Measurements from ENCODE around the gene DYNLL1. TPM values are rescaled to one million over a fixed set of nuclear protein-coding genes. Genes with fewer than 3 reads are reported as not detected.
A peak's percentile ranks its signal among the peaks of the same experiment; 100 is the strongest.

Gene DYNLL1
- total RNA-seq, 4 donors from 2014 or later = 179 to 271 (median 229) TPM

DNA sequence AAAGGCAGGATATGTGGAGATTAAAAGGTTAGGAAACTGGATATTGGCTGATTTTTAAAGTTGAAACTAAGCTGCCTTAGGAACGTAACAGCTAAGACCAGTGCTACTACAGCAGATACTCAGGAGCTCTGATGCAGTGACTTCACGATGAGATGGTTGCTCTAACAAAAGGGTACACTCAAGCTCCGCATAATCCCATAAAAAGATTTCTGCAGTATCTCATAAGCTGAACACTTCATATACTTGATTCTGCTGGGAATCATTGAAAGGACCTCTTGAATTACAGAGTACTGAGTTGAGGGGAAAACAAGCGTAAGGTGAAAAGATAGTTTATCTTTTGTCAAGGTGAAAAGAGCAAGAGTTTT, 41.9 kb downstream of the DYNLL1 start:
- Histone ChIP-seq H3K4me3 (peak overlapping the region; percentile 0 to 99), H3K9me3 (no peaks in the 10 kb centered on the region), H3K4me1 (peaks cover 13 to 75% (median 50%) of the 10 kb centered on the region in 3 donors), H3K36me3 (peaks cover 0 to 9% of the 10 kb centered on the region in 2 donors), H3K27ac (peak overlapping the region; percentile 85 to 99 (median 98)), H3K27me3 (no peaks in the 10 kb centered on the region)
- TF ChIP-seq POLR2AphosphoS5 (IDR thresholded peaks at IDR 0.05) = no peak
- no peak for TF ChIP-seq POLR2A (IDR thresholded peaks at IDR 0.05)
- no peak for TF ChIP-seq EP300 (IDR thresholded peaks at IDR 0.05)
- TF ChIP-seq, protein P1, sequence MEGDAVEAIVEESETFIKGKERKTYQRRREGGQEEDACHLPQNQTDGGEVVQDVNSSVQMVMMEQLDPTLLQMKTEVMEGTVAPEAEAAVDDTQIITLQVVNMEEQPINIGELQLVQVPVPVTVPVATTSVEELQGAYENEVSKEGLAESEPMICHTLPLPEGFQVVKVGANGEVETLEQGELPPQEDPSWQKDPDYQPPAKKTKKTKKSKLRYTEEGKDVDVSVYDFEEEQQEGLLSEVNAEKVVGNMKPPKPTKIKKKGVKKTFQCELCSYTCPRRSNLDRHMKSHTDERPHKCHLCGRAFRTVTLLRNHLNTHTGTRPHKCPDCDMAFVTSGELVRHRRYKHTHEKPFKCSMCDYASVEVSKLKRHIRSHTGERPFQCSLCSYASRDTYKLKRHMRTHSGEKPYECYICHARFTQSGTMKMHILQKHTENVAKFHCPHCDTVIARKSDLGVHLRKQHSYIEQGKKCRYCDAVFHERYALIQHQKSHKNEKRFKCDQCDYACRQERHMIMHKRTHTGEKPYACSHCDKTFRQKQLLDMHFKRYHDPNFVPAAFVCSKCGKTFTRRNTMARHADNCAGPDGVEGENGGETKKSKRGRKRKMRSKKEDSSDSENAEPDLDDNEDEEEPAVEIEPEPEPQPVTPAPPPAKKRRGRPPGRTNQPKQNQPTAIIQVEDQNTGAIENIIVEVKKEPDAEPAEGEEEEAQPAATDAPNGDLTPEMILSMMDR (IDR thresholded peaks at IDR 0.05) = no peak
- WGBS, 2 donors (ENCODE audit: low coverage in 1 of 2) = 16 to 26% methylated on average over 4 of the region's 4 CpGs
- ATAC-seq = no peak

DNA sequence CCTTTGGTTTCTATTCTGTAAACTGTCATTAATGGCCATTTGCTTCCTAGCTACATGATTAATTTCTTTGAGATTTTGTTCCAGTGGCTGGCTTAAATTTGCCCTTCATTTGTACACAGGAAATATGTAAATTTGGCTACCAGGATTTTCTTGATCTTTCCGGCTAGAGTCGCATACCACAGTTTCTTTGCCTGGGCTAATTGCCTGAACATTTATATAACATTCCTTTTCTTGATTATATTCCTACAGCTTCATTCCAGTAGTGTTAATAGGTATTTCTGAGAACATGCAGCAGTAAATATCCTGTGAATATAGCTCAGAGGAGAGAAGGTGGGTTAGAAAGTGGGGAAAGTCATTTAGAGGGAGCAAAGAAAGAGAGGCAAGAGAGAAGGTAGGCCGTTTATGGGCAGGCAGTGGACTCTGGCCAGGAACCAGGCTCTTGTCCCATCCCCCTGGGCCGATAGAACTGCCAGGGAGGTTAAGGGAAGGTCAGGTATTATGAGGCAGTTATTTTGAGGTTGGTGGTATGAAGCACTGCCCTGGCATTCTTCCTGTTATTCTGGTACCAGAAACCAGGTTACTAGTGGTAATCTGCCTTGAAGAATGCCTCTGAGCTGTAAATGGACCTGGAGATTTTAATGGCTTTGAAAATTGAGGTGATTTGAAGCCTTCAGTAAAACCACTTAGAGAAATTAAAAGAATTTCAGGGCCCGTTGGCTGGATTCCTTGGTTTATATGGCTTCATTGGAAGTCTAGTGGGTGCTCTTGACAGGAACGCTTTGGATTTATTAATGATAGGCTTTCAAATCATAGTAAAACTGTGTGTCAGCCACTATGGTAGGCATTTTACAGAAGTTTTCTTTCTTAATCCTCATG, 42.6 kb downstream of the DYNLL1 start:
- ATAC-seq = peak; percentile 61
- H3K4me1 ChIP-seq = peaks cover 13 to 82% (median 54%) of the 10 kb centered on the region in 3 donors

DNA sequence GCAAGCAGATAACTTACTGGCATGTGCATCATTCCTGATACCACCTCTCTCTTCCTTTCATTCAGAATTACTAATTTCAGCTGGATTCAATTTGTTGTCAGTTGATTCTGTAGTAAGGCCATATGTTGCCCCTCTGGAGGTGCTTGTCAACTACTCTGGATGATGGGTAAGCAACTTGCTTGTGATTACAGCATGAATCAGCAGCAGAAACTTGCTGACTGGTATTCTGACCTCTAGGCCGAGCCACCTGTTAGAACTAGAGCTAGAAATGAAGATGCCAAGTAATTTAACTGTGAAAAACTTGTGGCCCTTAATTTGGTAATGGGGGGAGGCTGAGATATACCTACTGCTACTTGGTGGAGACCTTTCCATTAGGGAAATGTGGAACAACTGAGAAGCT, 43.4 kb downstream of the DYNLL1 start:
- Histone ChIP-seq H3K36me3 (peaks cover 0 to 9% of the 10 kb centered on the region in 2 donors), H3K4me3 (peak overlapping the region in 1 of 2 donors; percentile 99), H3K9me3 (no peaks in the 10 kb centered on the region), H3K4me1 (peaks cover 13 to 90% (median 61%) of the 10 kb centered on the region in 3 donors), H3K27ac (peak overlapping the region; percentile 85 to 99 (median 98)), H3K27me3 (no peaks in the 10 kb centered on the region)
- 20% methylated on average over 1 of the region's 1 CpG; no CpG with 5 or more reads in 1 of the 2 donors for WGBS, 2 donors (ENCODE audit: low coverage in 1 of 2)
- TF ChIP-seq EP300 (IDR thresholded peaks at IDR 0.05) = no peak
- TF ChIP-seq, protein P1 (IDR thresholded peaks at IDR 0.05) = no peak
- TF ChIP-seq POLR2AphosphoS5 (IDR thresholded peaks at IDR 0.05) = peak; percentile 2
- TF ChIP-seq POLR2A (IDR thresholded peaks at IDR 0.05) = no peak
- ATAC-seq = no peak

More for the DNA sequence above, 42.6 kb downstream of the DYNLL1 start:
- Histone ChIP-seq H3K9me3 (no peaks in the 10 kb centered on the region), H3K4me3 (peak overlapping the region; percentile 0 to 99), H3K27ac (peak overlapping the region; percentile 85 to 99 (median 98)), H3K36me3 (peaks cover 0 to 9% of the 10 kb centered on the region in 2 donors), H3K27me3 (no peaks in the 10 kb centered on the region)
- TF ChIP-seq, protein P1 (IDR thresholded peaks at IDR 0.05) = no peak
- TF ChIP-seq POLR2AphosphoS5 (IDR thresholded peaks at IDR 0.05) = peak; percentile 80
- 6 to 8% methylated on average over 6 of the region's 6 CpGs for WGBS, 2 donors (ENCODE audit: low coverage in 1 of 2)

DNA sequence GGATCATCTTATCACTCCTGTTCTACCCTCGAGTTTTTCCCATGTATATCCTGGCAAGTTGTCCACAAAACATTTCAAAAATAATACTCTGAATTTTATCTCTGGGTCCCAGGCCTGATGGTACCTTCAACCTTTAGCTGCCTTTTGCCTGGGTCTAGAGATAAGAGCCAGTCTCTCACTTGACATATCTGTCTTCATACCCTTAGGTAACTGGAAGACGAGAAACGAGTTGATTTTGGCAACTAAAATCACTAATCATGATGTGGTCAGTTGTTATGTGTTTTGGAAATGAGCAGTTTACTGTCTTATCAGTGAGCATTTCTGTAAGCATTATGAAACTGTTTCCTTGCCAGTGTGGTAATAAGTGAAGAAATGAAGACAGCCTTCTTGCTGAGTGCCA, 44.5 kb downstream of the DYNLL1 start:
- H3K4me3 ChIP-seq = no peak overlapping the region
- peak; percentile 47 for ATAC-seq
- peaks cover 13 to 100% (median 64%) of the 10 kb centered on the region in 3 donors for H3K4me1 ChIP-seq
- WGBS, 2 donors (ENCODE audit: low coverage in 1 of 2) = 0 to 18% methylated on average over 3 of the region's 3 CpGs
- H3K27me3 ChIP-seq = no peaks in the 10 kb centered on the region
- H3K36me3 ChIP-seq = peaks cover 0 to 9% of the 10 kb centered on the region in 2 donors
- no peak for TF ChIP-seq POLR2A (IDR thresholded peaks at IDR 0.05)
- peak; percentile 42 for TF ChIP-seq POLR2AphosphoS5 (IDR thresholded peaks at IDR 0.05)
- H3K9me3 ChIP-seq = no peaks in the 10 kb centered on the region
- H3K27ac ChIP-seq = peak overlapping the region; percentile 85 to 99 (median 98)

DNA sequence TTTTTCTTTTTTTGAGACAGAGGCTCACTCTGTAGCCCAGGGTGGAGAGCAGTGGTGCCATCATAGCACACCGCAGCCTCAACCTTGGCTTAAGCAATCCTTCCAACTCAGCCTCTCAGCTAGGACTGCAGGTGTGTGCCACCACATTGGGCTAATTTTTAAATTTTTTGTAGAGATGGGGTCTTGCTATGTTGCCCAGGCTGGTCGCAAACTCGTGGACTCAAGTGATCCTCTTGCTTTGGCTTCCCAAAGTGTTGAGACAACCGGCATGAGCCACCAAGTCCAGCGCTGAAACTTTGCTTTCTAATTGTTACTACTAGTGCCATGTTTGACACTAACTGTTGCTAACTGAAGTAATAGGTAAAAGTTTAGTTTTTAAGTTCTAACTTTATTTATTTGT, 46.3 kb downstream of the DYNLL1 start:
- peaks cover 11 to 100% (median 56%) of the 10 kb centered on the region in 3 donors for H3K4me1 ChIP-seq

More for the DNA sequence above, 46.3 kb downstream of the DYNLL1 start:
- H3K36me3 ChIP-seq = peaks cover 2 to 21% of the 10 kb centered on the region in 2 donors
- no peak overlapping the region for H3K4me3 ChIP-seq
- TF ChIP-seq POLR2AphosphoS5 (IDR thresholded peaks at IDR 0.05) (no peak), POLR2A (IDR thresholded peaks at IDR 0.05) (no peak), EP300 (IDR thresholded peaks at IDR 0.05) (no peak)
- TF ChIP-seq, protein P1 (IDR thresholded peaks at IDR 0.05) = no peak
- H3K27me3 ChIP-seq = no peaks in the 10 kb centered on the region
- WGBS, 2 donors (ENCODE audit: low coverage in 1 of 2) = 100% methylated on average over 1 to 5 of the region's 5 CpGs
- no peak for ATAC-seq
- no peaks in the 10 kb centered on the region for H3K9me3 ChIP-seq
- peak overlapping the region in 3 of 4 donors; percentile 59 to 99 (median 98) for H3K27ac ChIP-seq

Measured in gastroesophageal sphincter (tissue), 4 donors.